Stromal cell of bone marrow (primary cell): ENCODE data around the gene RAB6A.
"Not testable (repeated sequence)": the region's sequence is repeated elsewhere in the genome, so short reads cannot be mapped to it uniquely, and the experiment has no call there.

Source experiments
- DNase-seq: peaks from one replicate; pipeline ENCODE4 v3.0.0-alpha.2; 2012; ENCODE audit warnings: low read depth

Gene RAB6A

DNA sequence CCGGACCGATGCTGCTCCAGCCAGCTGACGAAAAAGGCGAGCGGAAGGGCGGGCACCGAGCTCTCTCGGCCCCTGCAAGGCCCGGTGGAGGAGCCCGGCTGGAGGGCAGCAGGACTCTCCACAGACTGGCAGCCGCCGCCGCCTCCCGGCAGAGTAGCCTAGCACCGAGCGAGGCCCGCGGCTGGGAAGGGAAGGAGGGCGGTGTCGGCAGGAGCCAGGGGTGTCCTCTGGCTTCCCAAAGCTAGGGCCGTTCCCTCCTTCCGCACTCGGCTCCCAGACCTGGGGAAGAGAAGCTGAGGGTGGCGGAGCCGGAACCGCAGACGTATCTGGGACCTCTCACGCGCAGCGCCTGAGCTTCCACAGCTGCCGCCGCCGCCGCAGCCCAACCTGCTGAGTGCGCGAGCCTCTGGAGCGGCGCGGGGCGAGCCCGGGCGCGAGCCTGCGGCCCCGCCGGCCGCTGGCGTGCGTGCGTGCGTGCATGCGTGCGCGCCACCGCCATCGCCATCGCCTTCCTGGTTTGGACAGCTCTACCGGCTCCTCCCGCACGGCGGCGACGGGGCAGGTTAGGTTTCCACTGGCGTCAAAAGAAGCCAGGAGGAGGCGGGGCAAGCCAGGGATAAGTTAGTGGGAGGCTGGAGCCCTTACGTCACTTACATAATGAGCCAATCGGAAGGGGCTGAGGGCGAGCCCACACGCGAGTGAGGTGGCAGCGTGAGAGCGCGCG is at the start of gene RAB6A:
TSS of gene RAB6A (minus strand) at position 396 of the 724 bp plus-strand sequence. CDS start 439 bp downstream, outside the sequence.
- peak; percentile 100 for DNase-seq

DNA sequence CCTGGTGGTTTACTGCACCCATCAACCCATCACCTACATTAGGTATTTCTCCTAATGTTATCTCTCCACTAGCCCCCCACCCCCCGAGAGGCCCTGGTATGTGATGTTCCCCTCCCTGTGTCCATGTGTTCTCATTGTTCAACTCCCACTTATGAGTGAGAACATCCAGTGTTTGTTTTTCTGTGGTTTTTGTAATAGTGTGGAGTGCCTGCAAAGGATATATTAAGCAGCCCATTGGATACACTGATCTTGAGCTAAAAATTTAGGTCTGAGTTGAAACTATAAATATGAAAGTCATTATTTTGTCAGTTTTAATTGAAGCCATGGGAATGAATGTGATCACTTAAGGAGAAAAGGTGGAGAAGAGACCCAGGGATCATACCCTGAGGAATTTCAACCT is 49.8 kb upstream of the RAB6A start:
- DNase-seq, result no peak

- no peak for DNase-seq
Measured at GRCh38 chr11:73808052-73808451, 47.2 kb upstream of the RAB6A start.

DNA sequence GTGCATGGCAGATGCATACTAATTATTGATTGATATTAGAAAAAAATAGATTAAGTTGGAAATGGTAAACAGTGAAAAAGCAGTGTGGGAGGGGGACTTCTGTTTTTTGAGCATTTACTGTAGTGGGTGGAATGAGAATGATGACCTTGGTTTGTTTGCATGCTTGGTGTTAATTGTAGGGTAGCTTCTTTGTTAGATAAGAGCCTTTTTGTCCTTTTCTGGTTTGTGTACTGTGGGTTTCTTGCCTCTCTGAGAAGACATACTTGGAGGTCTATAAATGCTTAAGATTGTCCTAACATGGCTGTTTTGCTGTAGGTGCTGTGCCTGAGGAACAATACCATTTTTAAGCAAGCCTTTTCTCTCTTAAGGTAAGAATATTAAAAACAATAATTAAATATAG is 43.8 kb upstream of the RAB6A start:
- no peak for DNase-seq

GRCh38 chr11:73801136-73801535 is 40.3 kb upstream of the RAB6A start:
- DNase-seq, result no peak

DNA sequence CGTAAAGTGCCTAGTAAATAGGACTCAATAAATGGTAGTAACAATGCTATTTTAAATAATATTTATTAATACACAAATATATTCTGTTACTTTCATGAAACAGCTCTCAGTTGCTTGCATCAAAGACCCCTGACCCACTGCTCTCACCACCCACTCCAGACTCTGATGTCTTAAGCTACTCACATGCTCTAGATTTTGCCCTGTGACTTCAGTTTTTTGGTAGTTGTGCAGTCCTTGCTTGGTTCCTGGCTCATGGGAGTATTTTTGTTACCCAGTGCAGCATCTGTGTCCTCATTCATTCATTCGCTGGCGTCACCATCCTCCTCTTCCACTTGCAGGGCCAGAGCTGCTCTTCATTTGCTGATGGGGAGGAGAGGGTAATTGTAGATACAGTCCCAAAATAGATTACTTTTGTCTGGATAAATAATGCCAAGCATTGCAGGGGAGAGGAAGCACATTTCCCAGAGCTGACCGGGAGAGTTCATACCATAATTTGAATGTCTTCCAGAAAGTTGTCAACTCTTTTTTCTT is 39.5 kb upstream of the RAB6A start:
- no peak for DNase-seq

DNA sequence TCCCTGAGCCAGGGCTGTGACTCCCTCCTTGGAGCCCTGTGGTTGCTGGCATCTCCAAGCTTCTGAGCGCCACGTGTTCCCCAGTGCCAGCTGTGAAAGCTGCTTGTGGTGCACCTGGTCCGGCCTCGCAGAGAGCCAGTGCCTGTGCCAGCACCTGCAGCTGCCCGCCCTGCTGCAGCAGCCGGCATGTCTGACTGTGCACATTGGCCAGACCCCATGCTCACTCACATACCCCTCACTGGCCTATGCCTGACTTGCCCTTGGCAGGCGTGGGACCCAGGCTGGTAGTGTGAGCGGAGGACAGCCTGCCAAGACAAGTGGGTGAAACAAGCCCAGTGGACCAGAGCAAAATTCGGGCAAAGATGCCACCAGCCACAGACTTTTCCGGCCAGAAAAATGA is 36.6 kb upstream of the RAB6A start:
- DNase-seq, result no peak

- DNase-seq, result no peak
Measured at GRCh38 chr11:73795925-73796632, 35.2 kb upstream of the RAB6A start.

DNA sequence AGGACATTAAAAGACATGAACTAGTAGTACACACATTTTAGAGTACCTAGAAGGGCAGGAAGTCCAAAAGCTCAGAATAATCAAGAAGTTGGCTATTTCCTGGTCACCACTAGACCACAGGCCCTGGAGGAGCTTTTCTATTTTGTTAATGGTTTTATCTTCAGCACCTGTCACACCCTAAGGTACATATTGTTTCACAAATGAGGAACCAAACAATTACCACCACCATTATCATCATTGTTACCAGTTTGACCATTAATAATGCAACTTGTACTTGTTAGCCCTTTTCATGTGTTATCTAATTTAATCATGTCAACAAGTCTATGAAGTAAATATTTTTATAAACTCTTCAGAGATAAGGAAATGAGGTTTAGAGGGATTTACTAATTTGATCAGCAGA is 31.7 kb upstream of the RAB6A start:
- DNase-seq, result no peak

- no peak for DNase-seq
Measured at GRCh38 chr11:73789279-73789670, 28.4 kb upstream of the RAB6A start.

DNA sequence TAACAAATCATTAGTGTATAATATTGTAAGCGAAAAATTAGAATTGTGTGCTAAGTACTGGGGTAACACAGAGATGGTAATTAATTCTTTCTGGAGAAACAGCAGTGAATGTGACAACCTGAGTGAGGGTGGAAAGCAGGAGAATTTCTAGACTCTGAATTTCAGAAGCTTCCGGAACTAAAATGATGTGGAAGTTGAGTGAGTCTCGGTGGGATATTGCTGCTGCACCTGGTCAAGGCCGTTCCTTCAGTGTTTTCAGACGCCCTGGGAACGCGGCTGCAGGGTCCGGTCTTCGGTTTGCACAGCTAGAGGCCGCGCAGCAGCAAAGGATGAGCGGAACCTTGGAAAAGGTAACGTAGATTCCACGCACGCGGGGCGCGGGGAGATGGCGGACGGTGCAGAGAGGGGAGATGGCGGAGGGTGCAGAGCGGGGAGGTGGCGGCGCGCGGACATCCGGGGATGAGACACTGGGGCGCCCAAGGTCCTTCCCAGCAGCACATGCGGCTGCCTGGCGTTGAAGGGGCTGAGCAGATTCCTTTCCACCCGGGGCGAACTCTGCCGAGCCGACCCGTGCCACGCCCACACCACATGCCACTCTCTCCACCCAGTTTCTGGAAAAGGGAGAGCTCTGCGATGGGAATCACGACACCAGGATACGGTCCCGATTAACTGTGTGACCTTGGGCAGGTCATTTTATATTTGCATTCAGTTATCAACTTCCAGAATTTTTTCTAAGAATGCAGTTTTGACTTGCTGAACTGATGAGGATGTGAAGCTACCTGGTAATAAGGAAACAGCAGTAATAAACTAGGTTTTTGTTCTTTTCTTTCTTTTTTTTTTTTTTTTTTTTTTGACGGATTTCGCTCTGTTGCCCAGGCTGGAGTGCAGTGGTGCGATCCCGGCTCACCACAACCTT is 27.0 kb upstream of the RAB6A start, which contains the start of gene MRPL48:
TSS of gene MRPL48 (plus strand) at position 232 of the 916 bp plus-strand sequence. CDS start at position 330, 98 bp downstream.
- peak; percentile 82 for DNase-seq

DNA sequence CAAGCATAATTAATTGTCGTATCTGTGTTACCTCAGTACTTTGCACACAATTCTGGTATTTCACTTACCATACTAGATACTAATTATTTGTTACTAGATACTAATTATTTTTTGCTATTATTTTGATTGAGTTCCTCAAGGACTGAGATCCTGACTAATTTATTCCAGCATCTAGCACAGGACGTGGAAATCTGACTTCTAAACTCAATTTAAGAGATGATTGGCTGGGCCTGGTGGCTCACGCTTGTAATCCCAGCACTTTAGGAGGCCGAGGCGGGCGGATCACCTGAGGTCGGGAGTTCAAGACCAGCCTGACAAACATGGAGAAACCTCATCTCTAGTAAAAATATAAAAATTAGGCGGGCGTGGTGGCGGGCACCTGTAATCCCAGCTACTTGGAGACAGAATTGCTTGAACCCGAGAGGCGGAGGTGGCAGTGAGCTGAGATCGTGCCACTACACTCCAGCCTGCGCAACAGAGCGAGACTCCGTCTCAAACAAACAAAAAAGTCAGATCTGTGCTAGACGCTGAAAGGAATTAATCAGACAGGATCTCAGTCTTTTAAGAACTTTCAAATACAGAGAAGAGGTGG is 26.3 kb upstream of the RAB6A start:
- no peak for DNase-seq

GRCh38 chr11:73785467-73785866 is 24.6 kb upstream of the RAB6A start:
- DNase-seq, result not testable (repeated sequence)

GRCh38 chr11:73784734-73785133 is 23.9 kb upstream of the RAB6A start:
- DNase-seq, result no peak

- DNase-seq, result no peak
Measured at GRCh38 chr11:73784080-73784634, 23.3 kb upstream of the RAB6A start.

GRCh38 chr11:73783483-73784020 is 22.7 kb upstream of the RAB6A start:
- DNase-seq, result no peak

- no peak for DNase-seq
Measured at GRCh38 chr11:73781303-73781702, 20.4 kb upstream of the RAB6A start.

- peak; percentile 97 for DNase-seq
Measured at GRCh38 chr11:73779084-73779902, 18.4 kb upstream of the RAB6A start.

- DNase-seq, result not testable (repeated sequence)
Measured at GRCh38 chr11:73770811-73771210, 9.9 kb upstream of the RAB6A start.

DNA sequence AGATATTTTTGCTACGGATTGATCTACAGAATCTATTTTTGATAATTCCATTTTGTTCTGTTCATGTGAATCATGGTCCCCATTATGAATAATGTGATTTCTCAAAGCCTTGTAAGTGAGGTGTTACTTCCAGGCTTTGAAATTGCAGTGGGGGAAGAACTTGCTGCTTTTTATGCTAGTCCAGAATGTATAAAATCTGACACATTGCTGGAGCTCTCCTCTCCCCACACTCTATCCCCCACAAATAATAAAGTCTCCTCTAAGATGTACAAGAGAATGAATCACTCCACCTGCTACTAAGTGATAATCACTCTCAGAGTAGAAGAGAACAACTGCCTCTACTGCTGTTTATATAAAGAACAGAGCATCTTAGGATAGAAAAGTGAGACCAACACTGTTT is 5.9 kb upstream of the RAB6A start:
- no peak for DNase-seq
